HG02678 (cell line): ENCODE measurements around the gene ZNF618.
"Not testable (repeated sequence)": the region's sequence is repeated elsewhere in the genome, so short reads cannot be mapped to it uniquely, and the experiment has no call there.

Experiments
- ATAC-seq: cut with Tn5 transposase; IDR thresholded peaks from one replicate; pipeline ENCODE4 v1.9.1; 2021; ENCODE audit warnings: mild to moderate bottlenecking, moderate library complexity; ENCODE audit not compliant: unreplicated experiment

The ZNF618 gene

GRCh38 chr9:114033397-114034103 is 157.4 kb downstream of the ZNF618 start:
- ATAC-seq = no peak

- ATAC-seq = no peak
These were observed 158.1 kb downstream of the ZNF618 start for GRCh38 chr9:114034196-114034595.

GRCh38 chr9:114034661-114035062 is 158.6 kb downstream of the ZNF618 start:
- ATAC-seq = no peak

- ATAC-seq = no peak
These were observed 159.2 kb downstream of the ZNF618 start for GRCh38 chr9:114035221-114035844.

GRCh38 chr9:114035845-114036801 is 160.0 kb downstream of the ZNF618 start:
- no peak for ATAC-seq

- ATAC-seq = no peak
These were observed 161.1 kb downstream of the ZNF618 start for GRCh38 chr9:114037249-114037648.

GRCh38 chr9:114037961-114038723 is 162.0 kb downstream of the ZNF618 start:
- no peak for ATAC-seq

GRCh38 chr9:114038724-114039313 is 162.7 kb downstream of the ZNF618 start:
- ATAC-seq = no peak

- no peak for ATAC-seq
These were observed 163.4 kb downstream of the ZNF618 start for GRCh38 chr9:114039484-114039883.

- ATAC-seq = not testable (repeated sequence)
These were observed 167.6 kb downstream of the ZNF618 start for GRCh38 chr9:114043660-114044059.

- ATAC-seq = no peak
These were observed 170.2 kb downstream of the ZNF618 start for GRCh38 chr9:114046237-114046755.

- ATAC-seq = no peak
These were observed 170.8 kb downstream of the ZNF618 start for GRCh38 chr9:114046875-114047274.

- no peak for ATAC-seq
These were observed 171.6 kb downstream of the ZNF618 start for GRCh38 chr9:114047717-114048116.

GRCh38 chr9:114048533-114049415 is 172.7 kb downstream of the ZNF618 start:
- ATAC-seq = no peak

GRCh38 chr9:114049441-114050225 is 173.5 kb downstream of the ZNF618 start:
- no peak for ATAC-seq

GRCh38 chr9:114050226-114050568 is 174.1 kb downstream of the ZNF618 start:
- no peak for ATAC-seq

- no peak for ATAC-seq
These were observed 174.5 kb downstream of the ZNF618 start for GRCh38 chr9:114050646-114051045.

- no peak for ATAC-seq
These were observed 175.2 kb downstream of the ZNF618 start for GRCh38 chr9:114051281-114051680.
